IMR-90 (cell line): ENCODE results near the gene PARP6.

Experiments
- CTCF ChIP-seq: conservative IDR thresholded peaks from 2 replicates; pipeline ENCODE4 v1.5.1; 2012; ENCODE audit warnings: mild to moderate bottlenecking, low read depth, low read length, improper control_type of control experiment
- ELK1 ChIP-seq: fragments of 150-350 bp; IDR thresholded peaks from 2 replicates; pipeline ENCODE4 v1.6.1; 2016; ENCODE audit warnings: low read depth, mild to moderate bottlenecking, low read length, moderate library complexity, borderline replicate concordance
- MAFK ChIP-seq: IDR thresholded peaks from 2 replicates; pipeline ENCODE4 v1.6.1; 2012; ENCODE audit warnings: low read depth, low read length, improper control_type of control experiment
- POLR2A ChIP-seq: IDR thresholded peaks from 2 replicates; pipeline ENCODE4 v1.6.1; 2012; ENCODE audit warnings: mild to moderate bottlenecking, low read depth, low read length
- RAD21 ChIP-seq: IDR thresholded peaks from 2 replicates; pipeline ENCODE4 v1.6.1; 2012; ENCODE audit warnings: low read length, improper control_type of control experiment
- RFX5 ChIP-seq: IDR thresholded peaks from 2 replicates; pipeline ENCODE4 v1.8.0; 2012; ENCODE audit warnings: low read depth, mild to moderate bottlenecking, low read length, moderate library complexity
- SMC3 ChIP-seq: fragments of 150-350 bp; IDR thresholded peaks from 2 replicates; pipeline ENCODE4 v1.6.1; 2016; ENCODE audit warnings: low read depth, mild to moderate bottlenecking, antibody characterized with exemption, low read length, moderate library complexity

GRCh38 chr15:72199721-72200212, 72.6 kb downstream of the PARP6 start:
- TF ChIP-seq CTCF, result peak; percentile 81
- TF ChIP-seq SMC3, result peak; percentile 61
- TF ChIP-seq POLR2A, result no peak
- TF ChIP-seq RAD21, result peak; percentile 86
- no peak for TF ChIP-seq MAFK
- TF ChIP-seq ELK1, result no peak
- no peak for TF ChIP-seq RFX5
